ENCODE results near the gene UBTD2.

- TF ChIP-seq EZH2phosphoT487 (IDR thresholded peaks at IDR 0.05; ENCODE audit: low read length), result no peak
- no peak for TF ChIP-seq CTCF (IDR thresholded peaks at IDR 0.05; ENCODE audit: low read length)
- no peak for TF ChIP-seq EZH2 (optimal IDR thresholded peaks at IDR 0.05; ENCODE audit: low read depth, low read length)
Observed at GRCh38 chr5:172194985-172195774, 88.4 kb downstream of the UBTD2 start.

All from MM.1S (cell line).